DMS79 (cell line): ENCODE results near the gene CNKSR1.

Source experiments
- DNase-seq: peaks from one replicate; lab custom pipeline; 2025; lab: John Stamatoyannopoulos, UW

Gene CNKSR1

GRCh38 chr1:26160527-26161414, 16.5 kb upstream of the CNKSR1 start:
- no peak for DNase-seq

DNA sequence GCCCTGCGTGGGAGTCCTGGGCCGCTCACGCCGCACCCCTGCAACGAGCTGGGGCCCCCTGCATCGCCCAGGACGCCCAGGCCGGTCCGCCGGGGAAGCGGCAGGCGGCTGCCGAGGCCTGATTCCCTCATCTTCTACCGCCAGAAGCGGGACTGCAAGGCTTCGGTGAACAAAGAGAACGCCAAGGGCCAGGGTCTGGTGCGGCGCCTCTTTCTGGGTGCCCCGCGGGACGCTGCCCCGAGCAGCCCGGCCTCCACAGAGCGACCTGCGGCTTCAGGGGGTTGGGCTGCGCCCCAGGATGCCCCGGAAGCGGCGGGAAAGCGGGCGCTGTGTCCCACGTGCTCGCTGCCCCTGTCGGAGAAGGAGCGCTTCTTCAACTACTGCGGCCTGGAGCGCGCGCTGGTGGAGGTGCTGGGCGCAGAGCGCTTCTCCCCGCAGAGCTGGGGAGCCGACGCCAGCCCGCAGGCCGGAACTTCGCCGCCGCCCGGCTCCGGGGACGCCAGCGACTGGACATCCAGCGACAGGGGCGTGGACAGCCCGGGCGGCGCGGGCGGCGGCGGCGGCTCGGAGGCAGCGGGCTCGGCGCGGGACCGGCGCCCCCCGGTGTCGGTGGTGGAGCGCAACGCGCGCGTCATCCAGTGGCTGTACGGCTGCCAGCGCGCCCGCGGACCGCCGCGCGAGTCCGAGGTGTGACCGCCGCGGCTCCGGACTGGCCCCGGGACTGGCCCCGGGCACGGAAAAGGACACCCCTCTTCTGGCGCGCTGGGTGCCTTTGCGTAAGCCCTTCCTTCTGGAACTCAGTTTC, 15.7 kb upstream of the CNKSR1 start:
- DNase-seq: no peak

DNA sequence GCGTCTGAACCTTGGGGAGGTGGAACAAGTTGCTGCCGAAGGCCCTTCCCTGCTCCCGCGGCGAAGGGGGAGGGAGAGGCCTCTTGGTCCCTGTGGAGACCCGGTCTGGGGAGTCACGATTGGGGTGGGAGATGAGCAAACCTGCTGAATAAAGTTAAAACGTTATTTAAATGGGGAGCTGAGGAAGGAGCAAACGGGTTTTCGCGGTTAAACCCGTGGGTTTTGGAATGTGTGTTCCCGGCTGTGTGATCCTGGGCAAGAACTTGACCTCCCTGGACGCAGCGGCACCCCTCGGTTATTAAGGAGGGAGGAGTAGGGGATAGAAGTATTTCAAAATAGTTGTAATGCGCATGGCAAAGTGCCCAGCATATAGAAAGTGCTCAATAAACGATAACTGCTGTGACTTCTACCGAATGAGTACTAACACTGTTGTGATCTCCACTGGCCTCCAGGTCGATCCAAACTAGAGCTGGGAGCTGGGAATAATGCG, 15.0 kb upstream of the CNKSR1 start:
- DNase-seq: no peak

GRCh38 chr1:26163684-26164035, 13.6 kb upstream of the CNKSR1 start:
- no peak for DNase-seq

DNA sequence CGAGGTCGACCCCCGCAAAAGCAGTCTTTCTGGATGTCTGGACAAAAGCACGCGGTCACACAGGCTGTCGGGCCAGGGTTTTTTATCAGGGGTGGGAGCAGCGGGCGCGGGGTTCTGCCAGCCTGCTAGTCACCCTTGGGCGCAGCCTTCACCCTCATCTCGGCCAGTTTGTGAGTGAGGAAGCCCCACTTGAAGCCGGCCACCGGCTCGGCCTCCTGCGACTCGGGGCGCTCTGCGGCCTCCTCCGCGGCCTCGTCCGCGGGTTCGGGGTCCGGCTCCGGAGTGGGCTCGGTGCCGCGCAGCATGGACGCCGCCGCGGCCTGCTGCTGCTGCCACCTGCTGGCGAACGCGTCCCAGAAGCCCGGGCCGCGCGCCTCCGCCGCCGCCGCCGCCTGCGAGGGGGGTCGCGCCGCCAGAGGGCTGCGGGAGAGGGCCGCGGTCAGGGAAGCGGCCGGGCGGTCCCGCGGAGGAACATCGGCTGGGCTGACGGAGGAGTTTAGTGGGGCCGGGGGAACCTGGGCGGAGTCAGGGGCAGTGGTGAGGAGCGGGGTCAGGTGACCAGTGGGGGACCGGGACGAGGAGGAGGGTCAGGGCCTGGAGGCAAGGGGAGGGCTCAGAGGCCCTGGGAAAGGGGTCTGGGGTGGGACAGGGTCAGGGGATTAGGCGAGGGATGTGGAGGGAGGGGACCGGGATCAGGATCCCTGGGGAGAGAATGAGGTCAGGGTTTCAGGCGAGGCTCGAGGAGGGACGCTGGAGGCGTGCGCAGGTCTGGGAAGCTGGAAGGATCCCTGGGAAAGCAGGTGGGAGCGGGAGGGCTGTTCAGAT, 13.0 kb upstream of the CNKSR1 start:
- DNase-seq: no peak

- no peak for DNase-seq
These were observed 12.1 kb upstream of the CNKSR1 start for GRCh38 chr1:26164861-26165842.

DNA sequence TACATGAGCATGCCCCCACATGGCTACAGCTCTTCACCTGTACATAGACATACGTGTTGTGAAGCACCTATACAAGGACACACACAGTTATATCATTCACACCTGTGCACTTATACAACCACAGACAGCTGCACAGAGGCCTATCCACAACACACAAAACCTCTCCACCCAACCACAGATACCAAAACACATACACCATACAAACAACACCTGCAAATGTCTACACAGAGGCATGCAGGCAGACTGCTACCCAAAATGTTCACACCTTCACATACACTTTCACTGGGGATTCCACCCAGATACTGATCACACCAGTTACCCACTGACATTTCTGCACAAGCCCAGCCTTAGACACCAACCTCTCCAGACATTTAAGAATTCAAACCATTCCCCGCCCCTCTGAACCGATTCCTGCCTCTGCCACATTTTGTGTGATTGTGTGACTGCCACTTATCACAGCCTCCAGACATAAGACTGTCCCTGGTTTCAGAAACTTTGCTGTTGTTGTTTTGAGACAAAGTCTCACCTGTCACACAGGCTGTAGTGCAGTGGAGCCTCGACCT, 10.5 kb upstream of the CNKSR1 start:
- no peak for DNase-seq

DNA sequence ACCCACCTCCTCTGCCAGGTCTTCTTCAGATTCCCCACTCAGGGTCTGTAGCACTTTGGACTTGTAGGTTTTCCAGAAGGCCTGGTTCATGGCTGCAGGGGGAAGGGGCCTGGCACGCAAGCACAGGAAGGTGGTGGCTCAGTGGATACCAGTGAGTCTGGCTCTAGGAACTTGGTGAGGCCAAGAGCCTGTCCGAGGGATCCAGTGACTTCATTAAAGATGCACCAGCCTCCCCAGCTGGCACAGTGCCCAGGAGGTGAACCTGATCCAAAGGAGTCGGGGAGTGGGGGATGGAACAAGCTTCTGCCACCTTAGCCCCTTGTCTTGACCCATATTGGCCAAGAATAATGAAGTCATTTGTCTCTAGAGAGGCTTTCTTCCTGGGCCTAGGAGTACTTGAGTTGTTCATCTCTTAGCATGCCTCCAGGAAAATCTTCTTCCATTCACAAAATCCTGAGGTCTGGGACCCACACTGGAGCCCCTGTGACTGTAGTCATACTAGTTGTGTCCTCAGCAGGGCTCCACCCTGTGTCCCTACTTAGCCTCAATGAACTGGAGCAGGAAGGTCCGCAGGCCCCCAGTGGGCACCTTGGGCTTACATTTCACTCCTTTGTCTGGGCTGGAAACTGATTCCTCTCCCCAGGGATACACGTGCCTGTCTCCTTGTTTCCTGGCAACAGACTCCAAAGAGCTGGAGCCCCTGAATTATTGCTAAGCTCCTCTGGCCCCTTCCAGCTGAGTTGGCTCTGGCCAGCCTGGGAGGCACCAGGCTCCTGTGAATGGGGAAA, 8.7 kb upstream of the CNKSR1 start, which contains the start of gene C1orf232:
TSS of gene C1orf232 (minus strand) at position 554 of the 788 bp plus-strand sequence. CDS start at position 90, 464 bp downstream.
- peak; percentile 82 for DNase-seq

DNA sequence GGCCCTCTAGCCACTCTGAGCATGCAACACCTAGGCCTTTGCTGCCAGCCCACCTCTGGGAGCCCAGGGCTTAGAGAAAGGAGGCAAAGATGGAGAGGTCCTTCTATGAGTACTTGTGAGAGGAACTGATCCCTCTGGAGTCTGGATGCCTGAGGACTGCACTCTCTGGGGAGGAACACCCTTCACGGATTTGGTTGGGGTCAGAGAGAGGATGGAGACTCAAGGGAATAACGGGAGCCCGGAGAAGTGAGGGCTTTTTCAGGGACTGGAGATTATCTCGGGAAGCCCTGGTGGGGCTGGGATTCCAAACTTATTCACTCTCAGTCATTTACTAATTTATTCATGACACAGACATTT, 8.1 kb upstream of the CNKSR1 start:
- no peak for DNase-seq

DNA sequence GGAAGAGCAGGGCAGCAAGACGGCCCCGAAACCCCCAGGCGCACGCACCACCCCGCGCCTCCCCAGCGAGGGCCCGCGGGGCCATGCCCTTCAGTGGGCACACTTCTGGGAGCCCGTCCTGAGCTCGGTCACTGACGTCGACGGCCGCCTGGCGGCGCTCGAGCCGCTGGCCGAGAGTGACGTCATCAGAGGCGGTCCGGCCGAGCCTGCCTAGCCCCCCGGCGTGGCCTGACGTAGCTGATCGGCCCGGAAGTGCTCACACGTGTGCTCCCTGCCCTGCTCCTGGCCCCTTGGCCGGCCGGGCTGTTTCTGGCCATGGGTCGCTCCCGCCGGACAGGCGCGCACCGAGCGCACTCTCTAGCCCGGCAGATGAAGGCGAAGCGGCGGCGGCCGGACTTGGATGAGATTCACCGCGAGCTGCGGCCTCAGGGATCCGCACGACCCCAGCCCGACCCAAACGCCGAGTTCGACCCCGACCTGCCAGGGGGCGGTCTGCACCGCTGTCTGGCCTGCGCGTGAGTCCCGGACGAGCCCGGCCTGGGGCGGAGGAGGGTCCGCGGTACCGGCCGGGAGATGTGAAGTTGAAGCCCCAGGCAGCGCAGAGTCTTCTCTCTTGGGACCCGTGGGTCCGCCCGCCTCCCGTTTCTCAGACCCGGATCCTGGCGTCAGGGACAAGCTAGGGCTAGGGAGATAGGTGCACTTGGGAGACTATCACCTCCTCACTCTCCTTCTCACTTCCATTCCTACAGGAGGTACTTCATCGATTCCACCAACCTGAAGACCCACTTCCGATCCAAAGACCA, 7.4 kb upstream of the CNKSR1 start, which contains the start of gene ZNF593:
TSS of gene ZNF593 (plus strand) at position 240 of the 803 bp plus-strand sequence. CDS start at position 316, 76 bp downstream.
- peak; percentile 63 for DNase-seq

DNA sequence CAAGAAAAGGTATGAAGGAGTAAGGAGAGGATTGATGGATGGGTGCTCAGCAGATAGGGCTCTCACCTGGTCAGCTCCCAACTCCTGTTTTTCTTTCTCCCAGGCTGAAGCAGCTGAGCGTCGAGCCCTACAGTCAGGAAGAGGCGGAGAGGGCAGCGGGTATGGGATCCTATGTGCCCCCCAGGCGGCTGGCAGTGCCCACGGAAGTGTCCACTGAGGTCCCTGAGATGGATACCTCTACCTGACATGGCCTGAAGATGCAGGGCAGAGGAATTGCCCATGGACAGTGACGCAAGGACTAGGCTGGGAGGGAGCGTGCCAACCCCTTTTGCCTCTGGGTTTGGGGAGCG, 6.8 kb upstream of the CNKSR1 start:
- no peak for DNase-seq

DNA sequence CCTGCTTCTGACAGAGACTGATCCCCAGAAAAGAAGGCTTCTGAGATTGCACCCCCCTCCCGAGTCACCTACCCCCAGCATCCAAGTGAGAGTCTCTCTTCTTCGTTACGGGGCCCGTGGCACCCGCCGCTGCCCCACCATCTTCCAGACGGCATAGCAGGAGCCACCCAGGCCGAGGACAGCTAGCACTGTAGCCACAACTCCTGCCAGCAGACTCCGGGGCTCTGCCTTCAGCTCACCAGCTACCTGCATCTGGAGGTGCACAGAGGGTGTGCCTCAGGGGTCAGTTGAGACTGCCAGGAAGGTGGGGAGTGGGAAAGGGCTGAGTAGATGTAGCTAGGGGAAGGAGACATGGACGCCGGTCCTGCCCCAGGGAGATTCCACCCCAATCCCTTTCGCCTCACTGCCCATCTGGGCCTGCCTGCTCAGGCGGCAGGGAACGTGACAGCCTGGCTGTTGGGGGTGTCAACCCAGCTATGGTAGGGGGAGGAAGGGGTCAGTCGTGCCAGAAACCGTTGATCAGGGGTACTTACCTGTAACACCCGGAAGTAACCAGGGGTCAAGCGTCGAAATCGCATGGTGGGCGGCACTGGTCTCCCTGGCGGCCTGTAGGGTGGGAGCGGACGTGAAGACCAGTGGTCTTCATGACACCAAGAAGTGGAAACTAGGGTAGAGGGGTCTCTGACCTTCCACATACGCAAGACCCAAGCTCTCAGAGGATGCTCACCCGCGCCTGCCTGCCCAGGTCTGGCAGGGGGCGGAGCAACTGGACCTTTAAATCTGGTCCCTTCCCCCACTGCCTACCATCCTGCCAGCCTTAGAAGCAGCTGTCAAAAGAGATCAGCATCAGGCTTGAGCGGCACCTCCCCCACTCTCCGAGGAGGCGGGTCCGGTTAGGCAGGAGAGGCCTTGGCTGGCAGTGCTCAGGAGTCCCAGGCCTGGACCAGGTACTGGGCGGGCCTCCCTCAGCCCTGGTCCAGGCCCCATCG, 5.9 kb upstream of the CNKSR1 start, which contains the start of gene ZNF593OS:
TSS of gene ZNF593OS (minus strand) at position 749 of the 989 bp plus-strand sequence. CDS start at position 578, 171 bp downstream.
- no peak for DNase-seq

DNA sequence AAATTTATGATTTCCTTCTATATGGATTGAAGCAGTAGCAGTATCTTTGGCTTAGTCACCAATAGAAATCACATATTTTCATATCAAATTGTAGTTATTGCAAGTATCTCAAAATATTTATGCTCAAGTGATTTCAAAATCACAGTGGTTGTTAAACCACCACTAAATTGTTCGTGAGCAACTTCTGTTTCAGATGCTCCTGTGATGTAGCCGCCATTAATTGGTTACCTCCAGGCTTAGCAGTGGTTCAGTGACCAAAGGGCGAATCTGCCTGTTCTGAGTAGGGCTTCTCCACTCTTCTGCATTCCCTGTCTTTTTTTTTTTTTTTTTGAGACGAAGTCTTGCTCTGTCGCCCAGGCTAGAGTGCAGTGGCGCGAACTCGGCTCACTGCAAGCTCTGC, 1.9 kb upstream of the CNKSR1 start:
- no peak for DNase-seq

DNA sequence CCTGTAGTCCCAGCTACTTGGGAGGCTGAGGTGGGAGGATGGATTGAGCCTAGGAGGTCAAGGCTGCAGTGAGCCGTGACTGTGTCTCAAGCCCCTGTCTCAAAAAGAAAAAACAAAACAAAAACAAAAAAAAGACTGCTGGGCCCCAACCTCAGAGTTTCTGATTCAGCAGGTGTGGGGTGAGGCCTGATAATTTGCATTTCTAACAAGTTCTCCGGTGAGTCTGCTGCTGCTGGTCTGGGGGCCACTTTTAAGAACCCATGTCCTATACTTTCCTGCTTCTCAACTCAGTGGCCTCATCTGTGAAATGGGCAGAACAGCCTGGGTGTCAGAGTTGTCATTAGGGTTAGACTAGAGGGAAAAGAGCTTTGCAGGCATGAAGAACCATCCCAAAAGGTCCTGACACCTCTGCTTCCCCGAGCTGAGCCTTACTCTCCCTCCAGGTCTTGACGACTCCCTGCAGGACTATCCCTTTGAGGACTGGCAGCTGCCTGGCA, 2.8 kb downstream of the CNKSR1 start:
- no peak for DNase-seq

DNA sequence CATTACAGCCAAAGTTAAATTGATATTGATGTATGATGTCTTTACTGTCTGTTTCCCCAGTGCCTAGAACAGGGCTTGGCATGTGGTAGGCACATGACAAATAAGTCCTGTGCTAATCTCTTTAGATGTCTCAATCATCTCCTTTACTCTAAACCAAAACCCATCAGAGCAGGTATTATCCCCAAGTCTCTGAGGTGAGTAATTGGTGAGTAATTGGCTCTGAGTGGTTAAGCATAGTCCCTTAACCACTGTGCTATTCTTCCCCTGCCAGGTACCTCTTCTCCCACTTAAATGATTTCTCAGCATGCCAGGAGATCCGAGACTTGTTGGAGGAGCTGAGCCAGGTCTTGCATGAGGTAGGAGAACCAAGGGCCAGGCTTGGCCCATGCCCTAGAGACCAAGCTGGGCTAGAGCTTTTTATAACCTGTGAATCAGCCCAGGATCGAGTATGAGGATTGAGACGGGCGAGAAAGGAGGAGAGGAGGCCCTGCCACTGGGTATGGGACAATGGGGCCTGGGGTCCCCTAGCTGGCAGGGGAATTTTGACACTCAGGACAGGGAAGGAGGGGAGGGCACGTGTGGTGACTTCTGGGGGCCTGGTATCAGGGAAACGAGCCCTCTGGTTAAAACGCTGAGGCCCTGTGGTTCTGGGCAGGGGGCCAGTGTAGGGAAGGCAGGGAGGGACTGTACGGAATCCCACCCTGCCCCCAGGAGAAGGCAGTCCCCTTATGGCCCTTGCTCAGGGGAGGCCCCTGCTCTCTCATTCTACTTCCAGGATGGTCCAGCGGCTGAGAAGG, 4.5 kb downstream of the CNKSR1 start:
- DNase-seq: no peak

DNA sequence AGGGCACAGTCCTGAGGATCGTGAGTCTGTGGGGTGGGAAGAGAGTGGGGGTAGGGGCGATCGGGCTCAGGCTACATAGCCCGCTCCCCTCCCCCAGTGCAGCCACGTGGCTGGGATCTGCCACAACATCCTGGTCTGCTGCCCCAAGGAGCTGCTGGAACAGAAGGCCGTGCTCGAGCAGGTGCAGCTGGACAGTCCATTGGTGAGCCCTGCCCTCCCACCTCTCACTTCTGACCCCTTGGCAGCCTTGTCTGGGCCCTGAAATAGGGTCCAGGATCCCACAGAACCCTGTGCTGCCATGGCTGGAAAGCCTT, 5.0 kb downstream of the CNKSR1 start:
- no peak for DNase-seq

- no peak for DNase-seq
These were observed 6.8 kb downstream of the CNKSR1 start for GRCh38 chr1:26184086-26184485.
